ENCODE measurements around the gene UFD1.

GRCh38 chr22:19501897-19502447, 23.0 kb upstream of the UFD1 start:
- TF ChIP-seq CHD1 (IDR thresholded peaks at IDR 0.05; ENCODE audit: low read depth, low read length): no peak
- TF ChIP-seq FOS (IDR thresholded peaks at IDR 0.05; ENCODE audit: low read depth, low read length): no peak
- no peak for TF ChIP-seq CTCF (conservative IDR thresholded peaks at IDR 0.05; ENCODE audit: low read depth, low read length)
- TF ChIP-seq BHLHE40 (IDR thresholded peaks at IDR 0.05; ENCODE audit: low read depth, low read length): no peak
- TF ChIP-seq POLR2A (IDR thresholded peaks at IDR 0.05; ENCODE audit: low read depth, low read length): no peak
- TF ChIP-seq RAD21 (IDR thresholded peaks at IDR 0.05; ENCODE audit: low read length): no peak
- no peak for TF ChIP-seq CEBPB (IDR thresholded peaks at IDR 0.05; ENCODE audit: low read depth, low read length)
- no peak for TF ChIP-seq USF2 (IDR thresholded peaks at IDR 0.05; ENCODE audit: low read depth, low read length)
- TF ChIP-seq ELK1 (IDR thresholded peaks at IDR 0.05; ENCODE audit: borderline replicate concordance, low read depth, low read length): no peak
- TF ChIP-seq SMC3 (IDR thresholded peaks at IDR 0.05; ENCODE audit: low read depth, low read length): no peak
- TF ChIP-seq MAFK (IDR thresholded peaks at IDR 0.05; ENCODE audit: low read depth, low read length): no peak
- TF ChIP-seq RFX5 (IDR thresholded peaks at IDR 0.05; ENCODE audit: low read depth, low read length): no peak
- TF ChIP-seq MXI1 (IDR thresholded peaks at IDR 0.05; ENCODE audit: borderline replicate concordance, low read depth, low read length): no peak
